ENCODE results near the gene RICTOR. TPM values are rescaled to one million over a fixed set of nuclear protein-coding genes. Genes with fewer than 3 reads are reported as not detected.

The RICTOR gene
- polyA plus RNA-seq, 1 donor from 2014 or later = 12.9 TPM

DNA sequence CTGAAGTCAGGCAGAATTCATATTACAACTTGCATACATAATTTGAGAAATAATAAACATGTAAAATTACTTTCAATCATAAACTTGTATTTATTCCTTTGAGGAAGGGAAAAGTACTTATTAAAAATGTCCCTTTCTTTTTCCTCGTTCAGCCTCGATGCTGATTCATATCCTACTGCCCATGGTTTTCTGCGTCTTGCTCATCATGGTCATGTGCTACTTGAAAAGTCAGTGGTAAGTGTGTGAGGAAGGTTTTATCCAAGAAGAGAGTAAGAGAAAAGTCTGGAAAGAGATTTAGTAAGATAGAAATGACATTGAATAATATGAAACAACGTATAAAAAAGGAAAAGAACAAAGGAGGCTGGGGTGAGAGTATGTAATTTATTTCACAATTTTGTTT, 142.5 kb downstream of the RICTOR start:
- Histone ChIP-seq H3K4me2 (ENCODE audit: low read length) (no peak overlapping the region), H3K36me3 (ENCODE audit: insufficient read depth, low read length) (no peaks in the 10 kb centered on the region), H3K27me3 (ENCODE audit: insufficient read depth, low read depth, low read length) (no peaks in the 10 kb centered on the region), H3K9me3 (ENCODE audit: low read length) (no peaks in the 10 kb centered on the region), H3K4me3 (ENCODE audit: low read length) (no peak overlapping the region), H3K27ac (ENCODE audit: low read length) (no peak overlapping the region), H2AFZ (ENCODE audit: low read depth, low read length) (no peak overlapping the region), H4K20me1 (ENCODE audit: insufficient read depth) (no peaks in the 10 kb centered on the region), H3F3A (ENCODE audit: insufficient read depth, low read length, poor library complexity, severe bottlenecking) (no peaks in the 10 kb centered on the region), H3K79me2 (replicated peaks; ENCODE audit: insufficient read depth, low read length) (no peaks in the 10 kb centered on the region), H3K9me2 (ENCODE audit: insufficient read depth, low read length) (no peaks in the 10 kb centered on the region), H3K9ac (ENCODE audit: low read length) (no peak overlapping the region)
- no peak for TF ChIP-seq RAD21 (conservative IDR thresholded peaks at IDR 0.05)
- no peak for TF ChIP-seq EZH2 (IDR thresholded peaks at IDR 0.05; ENCODE audit: borderline replicate concordance, insufficient read depth, low read length, poor library complexity, severe bottlenecking)
- TF ChIP-seq EP300 (conservative IDR thresholded peaks at IDR 0.05; ENCODE audit: poor library complexity, severe bottlenecking) = no peak
- TF ChIP-seq MXI1 (conservative IDR thresholded peaks at IDR 0.05; ENCODE audit: poor library complexity, severe bottlenecking) = no peak
- TF ChIP-seq SMC3 (conservative IDR thresholded peaks at IDR 0.05; ENCODE audit: poor library complexity) = no peak

GRCh38 chr5:38929838-38930237, 144.4 kb downstream of the RICTOR start:
- H3K4me3 ChIP-seq (ENCODE audit: low read length) = no peak overlapping the region
- H2AFZ ChIP-seq (ENCODE audit: low read depth, low read length) = no peak overlapping the region
- H3K79me2 ChIP-seq (replicated peaks; ENCODE audit: insufficient read depth, low read length) = no peaks in the 10 kb centered on the region
- H3K9me3 ChIP-seq (ENCODE audit: low read length) = no peaks in the 10 kb centered on the region
- no peaks in the 10 kb centered on the region for H3K9me2 ChIP-seq (ENCODE audit: insufficient read depth, low read length)
- H3K27me3 ChIP-seq (ENCODE audit: insufficient read depth, low read depth, low read length) = no peaks in the 10 kb centered on the region
- no peaks in the 10 kb centered on the region for H4K20me1 ChIP-seq (ENCODE audit: insufficient read depth)
- no peak overlapping the region for H3K4me2 ChIP-seq (ENCODE audit: low read length)
- no peak overlapping the region for H3K27ac ChIP-seq (ENCODE audit: low read length)
- no peaks in the 10 kb centered on the region for H3F3A ChIP-seq (ENCODE audit: insufficient read depth, low read length, poor library complexity, severe bottlenecking)
- TF ChIP-seq CTCF (IDR thresholded peaks at IDR 0.05; ENCODE audit: poor library complexity, severe bottlenecking) (no peak), MXI1 (conservative IDR thresholded peaks at IDR 0.05; ENCODE audit: poor library complexity, severe bottlenecking) (no peak), EP300 (conservative IDR thresholded peaks at IDR 0.05; ENCODE audit: poor library complexity, severe bottlenecking) (no peak), RAD21 (conservative IDR thresholded peaks at IDR 0.05) (no peak), POLR2AphosphoS5 (IDR thresholded peaks at IDR 0.05) (no peak), TAF1 (IDR thresholded peaks at IDR 0.05; ENCODE audit: low read depth) (no peak), REST (IDR thresholded peaks at IDR 0.05; ENCODE audit: borderline replicate concordance) (no peak), SMC3 (conservative IDR thresholded peaks at IDR 0.05; ENCODE audit: poor library complexity) (no peak), EZH2 (IDR thresholded peaks at IDR 0.05; ENCODE audit: borderline replicate concordance, insufficient read depth, low read length, poor library complexity, severe bottlenecking) (no peak)
- H3K36me3 ChIP-seq (ENCODE audit: insufficient read depth, low read length) = no peaks in the 10 kb centered on the region
- H3K9ac ChIP-seq (ENCODE audit: low read length) = no peak overlapping the region

All from neural cell (in vitro differentiated cells).